ENCODE results near the gene CCPG1.

CCPG1 gene

DNA sequence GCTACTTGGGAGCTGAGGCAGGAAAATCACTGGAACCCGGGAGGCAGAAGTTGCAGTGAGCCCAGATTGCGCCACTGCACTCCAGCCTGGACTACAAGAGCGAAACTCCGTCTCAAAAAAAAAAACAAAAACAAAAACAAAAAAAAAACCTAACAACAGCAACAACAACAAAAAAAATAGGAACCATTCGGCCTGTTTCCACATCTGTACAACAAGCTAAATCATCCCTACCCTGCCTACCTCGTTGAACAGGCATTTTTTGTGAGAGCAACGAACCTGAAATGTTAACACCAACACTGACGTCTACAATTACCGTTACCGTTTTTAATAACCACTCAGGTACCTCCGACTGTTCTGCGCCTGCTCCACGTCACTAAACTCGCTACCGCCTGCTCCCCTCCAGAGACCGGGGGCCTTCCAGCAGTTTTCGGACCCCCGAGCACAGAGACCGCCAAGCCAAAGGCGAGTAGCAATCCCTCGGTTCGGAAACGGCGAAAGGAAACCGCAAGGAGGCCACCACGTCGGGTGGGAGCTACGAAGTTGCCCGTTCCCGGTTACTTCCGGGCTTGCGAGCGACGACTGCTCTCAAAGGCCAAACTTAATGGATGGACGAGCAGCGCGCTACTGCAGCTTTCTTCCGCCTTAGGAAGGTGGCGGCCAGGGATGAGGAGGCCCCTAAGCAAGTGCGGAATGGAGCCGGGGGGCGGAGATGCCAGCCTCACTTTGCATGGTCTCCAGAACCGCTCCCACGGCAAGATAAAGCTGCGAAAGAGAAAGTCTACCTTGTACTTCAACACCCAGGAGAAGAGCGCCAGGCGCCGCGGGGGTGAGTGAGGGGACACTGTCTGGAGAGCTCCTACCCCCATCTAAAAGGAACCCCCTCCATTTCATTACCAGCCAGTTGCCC, 89.3 kb downstream of the CCPG1 start, which contains the start of the genes PIGB and PIGBOS1:
PIGB (plus strand) TSS at position 635 of the 907 bp plus-strand sequence; CDS start at position 664, 29 bp downstream.
PIGBOS1 (minus strand) TSS at position 536 of the 907 bp plus-strand sequence. CDS start 1,331 bp downstream, outside the sequence.
- DNase-seq (ENCODE audit: low read depth in 3 of 3) = peak; percentile 49 to 73 (median 60)
